Peyer's patch (tissue), 4 donors: ENCODE measurements around the gene CRIM1. TPM values are rescaled to one million over a fixed set of nuclear protein-coding genes. Genes with fewer than 3 reads are reported as not detected.

ENCODE experiments used
- DNase-seq, 3 donors: peaks; one replicate each; pipeline ENCODE4 v3.0.0-alpha.2; 2017 to 2019
- H3K27ac ChIP-seq, 4 donors: fragments of 200-600 bp; sonication (generic); one replicate each; pipeline ENCODE4 v1.5.1; 2016 to 2019
- H3K27me3 ChIP-seq, 2 donors: fragments of 200-600 bp; sonication (generic); one replicate each; pipeline ENCODE4 v1.5.1; 2019
- H3K36me3 ChIP-seq, 3 donors: fragments of 200-600 bp; sonication (generic); one replicate each; pipeline ENCODE4 v1.5.1; 2016 to 2019
- H3K4me1 ChIP-seq, 4 donors: fragments of 200-600 bp; sonication (generic); one replicate each; pipeline ENCODE4 v1.5.1; 2016 to 2019
- H3K4me3 ChIP-seq, 4 donors: fragments of 200-600 bp; sonication (generic); 1 replicate in 3 of 4; 2 replicates in 1 of 4; pipeline ENCODE4 v1.5.1; 2016 to 2019; ENCODE audit warnings: mild to moderate bottlenecking in 1 of 4
- H3K9me3 ChIP-seq, 4 donors: fragments of 200-600 bp; sonication (generic); one replicate each; pipeline ENCODE4 v1.5.1; 2016 to 2019; ENCODE audit warnings: mild to moderate bottlenecking in 1 of 4
- POLR2A ChIP-seq, 2 donors: fragments of 450-650 bp; IDR thresholded peaks; one replicate each; pipeline ENCODE4 v1.5.1; 2017; ENCODE audit warnings: antibody characterized with exemption in 2 of 2, mild to moderate bottlenecking in 2 of 2, moderate library complexity in 2 of 2
- total RNA-seq, 4 donors: library from RNA; depleted of rRNA; stranded (reverse); fragments of >200 nt; gene quantifications; one replicate each; pipeline ENCODE4 v1.1.0, GENCODE V29; 2016
- TF ChIP-seq, protein P1 (sequence below), 6 experiments: fragments of 450-650 bp in 4 of 6; fragments of 200-600 bp in 2 of 6; sonication (generic) in 1 of 6; IDR thresholded peaks; one replicate each; pipeline ENCODE4 v1.5.1; 2017 to 2019; ENCODE audit warnings: antibody characterized with exemption in 6 of 6, mild to moderate bottlenecking in 3 of 6, moderate library complexity in 1 of 6

Gene CRIM1
- total RNA-seq, 4 donors from 2014 or later, result 29.9 to 181 (median 63.6) TPM

- no peaks in the 10 kb centered on the region for H3K27me3 ChIP-seq
- H3K4me3 ChIP-seq, result no peak overlapping the region
- no peak for DNase-seq
- H3K36me3 ChIP-seq, result no peaks in the 10 kb centered on the region
- TF ChIP-seq, protein P1, sequence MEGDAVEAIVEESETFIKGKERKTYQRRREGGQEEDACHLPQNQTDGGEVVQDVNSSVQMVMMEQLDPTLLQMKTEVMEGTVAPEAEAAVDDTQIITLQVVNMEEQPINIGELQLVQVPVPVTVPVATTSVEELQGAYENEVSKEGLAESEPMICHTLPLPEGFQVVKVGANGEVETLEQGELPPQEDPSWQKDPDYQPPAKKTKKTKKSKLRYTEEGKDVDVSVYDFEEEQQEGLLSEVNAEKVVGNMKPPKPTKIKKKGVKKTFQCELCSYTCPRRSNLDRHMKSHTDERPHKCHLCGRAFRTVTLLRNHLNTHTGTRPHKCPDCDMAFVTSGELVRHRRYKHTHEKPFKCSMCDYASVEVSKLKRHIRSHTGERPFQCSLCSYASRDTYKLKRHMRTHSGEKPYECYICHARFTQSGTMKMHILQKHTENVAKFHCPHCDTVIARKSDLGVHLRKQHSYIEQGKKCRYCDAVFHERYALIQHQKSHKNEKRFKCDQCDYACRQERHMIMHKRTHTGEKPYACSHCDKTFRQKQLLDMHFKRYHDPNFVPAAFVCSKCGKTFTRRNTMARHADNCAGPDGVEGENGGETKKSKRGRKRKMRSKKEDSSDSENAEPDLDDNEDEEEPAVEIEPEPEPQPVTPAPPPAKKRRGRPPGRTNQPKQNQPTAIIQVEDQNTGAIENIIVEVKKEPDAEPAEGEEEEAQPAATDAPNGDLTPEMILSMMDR (IDR thresholded peaks at IDR 0.05), result no peak
- no peak for TF ChIP-seq POLR2A (IDR thresholded peaks at IDR 0.05)
- no peaks in the 10 kb centered on the region for H3K9me3 ChIP-seq
- H3K27ac ChIP-seq, result peak overlapping the region in 1 of 4 donors; percentile 48
- peaks cover 0 to 9% (median 0%) of the 10 kb centered on the region in 4 donors for H3K4me1 ChIP-seq
Observed at GRCh38 chr2:36389091-36389564, 33.5 kb downstream of the CRIM1 start.

GRCh38 chr2:36389577-36389976 is 34.0 kb downstream of the CRIM1 start:
- H3K4me3 ChIP-seq, result no peak overlapping the region
- no peak overlapping the region for H3K27ac ChIP-seq
- TF ChIP-seq, protein P1 (IDR thresholded peaks at IDR 0.05), result no peak
- TF ChIP-seq POLR2A (IDR thresholded peaks at IDR 0.05), result no peak
- no peak for DNase-seq
- H3K4me1 ChIP-seq, result peaks cover 0 to 9% (median 0%) of the 10 kb centered on the region in 4 donors
- H3K27me3 ChIP-seq, result no peaks in the 10 kb centered on the region
- no peaks in the 10 kb centered on the region for H3K36me3 ChIP-seq
- no peaks in the 10 kb centered on the region for H3K9me3 ChIP-seq

GRCh38 chr2:36392571-36393255 is 37.1 kb downstream of the CRIM1 start:
- no peak for DNase-seq
- H3K9me3 ChIP-seq, result no peaks in the 10 kb centered on the region
- no peaks in the 10 kb centered on the region for H3K36me3 ChIP-seq
- H3K4me1 ChIP-seq, result peaks cover 0 to 9% (median 0%) of the 10 kb centered on the region in 4 donors
- H3K4me3 ChIP-seq, result no peak overlapping the region
- TF ChIP-seq POLR2A (IDR thresholded peaks at IDR 0.05), result no peak
- TF ChIP-seq, protein P1 (IDR thresholded peaks at IDR 0.05), result no peak
- H3K27me3 ChIP-seq, result no peaks in the 10 kb centered on the region
- H3K27ac ChIP-seq, result no peak overlapping the region

GRCh38 chr2:36393738-36394256 is 38.2 kb downstream of the CRIM1 start:
- no peaks in the 10 kb centered on the region for H3K27me3 ChIP-seq
- TF ChIP-seq POLR2A (IDR thresholded peaks at IDR 0.05), result no peak
- TF ChIP-seq, protein P1 (IDR thresholded peaks at IDR 0.05), result no peak
- no peaks in the 10 kb centered on the region for H3K9me3 ChIP-seq
- H3K36me3 ChIP-seq, result no peaks in the 10 kb centered on the region
- DNase-seq, result no peak
- no peak overlapping the region for H3K4me3 ChIP-seq
- no peak overlapping the region for H3K27ac ChIP-seq
- H3K4me1 ChIP-seq, result peaks cover 0 to 6% (median 0%) of the 10 kb centered on the region in 4 donors

- H3K36me3 ChIP-seq, result no peaks in the 10 kb centered on the region
- no peaks in the 10 kb centered on the region for H3K9me3 ChIP-seq
- TF ChIP-seq, protein P1 (IDR thresholded peaks at IDR 0.05), result no peak
- no peak for TF ChIP-seq POLR2A (IDR thresholded peaks at IDR 0.05)
- H3K4me3 ChIP-seq, result no peak overlapping the region
- no peaks in the 10 kb centered on the region for H3K27me3 ChIP-seq
- H3K27ac ChIP-seq, result no peak overlapping the region
- no peaks in the 10 kb centered on the region for H3K4me1 ChIP-seq
- no peak for DNase-seq
Observed at GRCh38 chr2:36394804-36395203, 39.2 kb downstream of the CRIM1 start.
